GM19035 (cell line): ENCODE results near the gene ING4.
"Not testable (repeated sequence)": the region's sequence is repeated elsewhere in the genome, so short reads cannot be mapped to it uniquely, and the experiment has no call there.

Experiments
- ATAC-seq: cut with Tn5 transposase; IDR thresholded peaks from one replicate; pipeline ENCODE4 v1.9.1; 2021; ENCODE audit not compliant: unreplicated experiment

Gene ING4

GRCh38 chr12:6662906-6663742, at the start of gene ING4:
Gene ING4 (minus strand): TSS chr12:6663119. CDS start chr12:6663101, 18 bp downstream.
- peak; percentile 99 for ATAC-seq

- ATAC-seq = no peak
Measured at GRCh38 chr12:6708960-6709394, 46.1 kb upstream of the ING4 start.

- not testable (repeated sequence) for ATAC-seq
Measured at GRCh38 chr12:6708351-6708750, 45.4 kb upstream of the ING4 start.

- no peak for ATAC-seq
Measured at GRCh38 chr12:6703631-6704030, 40.7 kb upstream of the ING4 start.

GRCh38 chr12:6701078-6701768, 38.3 kb upstream of the ING4 start:
- ATAC-seq = no peak

GRCh38 chr12:6700646-6701051, 37.7 kb upstream of the ING4 start, which contains the start of gene PIANP:
Gene PIANP (minus strand): TSS chr12:6700815. CDS start chr12:6698061, 2,754 bp downstream.
- no peak for ATAC-seq

- no peak for ATAC-seq
Measured at GRCh38 chr12:6699989-6700645, 37.2 kb upstream of the ING4 start.

- ATAC-seq = no peak
Measured at GRCh38 chr12:6699259-6699988, 36.5 kb upstream of the ING4 start.

- no peak for ATAC-seq
Measured at GRCh38 chr12:6698352-6699046, 35.6 kb upstream of the ING4 start.

- ATAC-seq = no peak
Measured at GRCh38 chr12:6697584-6698351, 34.8 kb upstream of the ING4 start.

- no peak for ATAC-seq
Measured at GRCh38 chr12:6696690-6697583, 34.0 kb upstream of the ING4 start.

GRCh38 chr12:6695313-6696045, 32.6 kb upstream of the ING4 start:
- no peak for ATAC-seq

GRCh38 chr12:6694701-6695100, 31.8 kb upstream of the ING4 start:
- no peak for ATAC-seq

GRCh38 chr12:6693832-6694355, 31.0 kb upstream of the ING4 start:
- no peak for ATAC-seq

GRCh38 chr12:6692888-6693287, 30.0 kb upstream of the ING4 start:
- ATAC-seq = no peak

- no peak for ATAC-seq
Measured at GRCh38 chr12:6691473-6691872, 28.6 kb upstream of the ING4 start.

- peak; percentile 86 for ATAC-seq
Measured at GRCh38 chr12:6688999-6689882, 26.3 kb upstream of the ING4 start, which contains the start of gene ZNF384. Gene ZNF384 (minus strand): TSS chr12:6689375. CDS start chr12:6679520, 9,855 bp downstream.
